Measurements from ENCODE around the gene CLDN1. TPM values are rescaled to one million over a fixed set of nuclear protein-coding genes. Genes with fewer than 3 reads are reported as not detected.

Gene CLDN1
- total RNA-seq, 4 donors from 2014 or later = 0.25 to 1.00 (median 0.36) TPM; not detected in 1

DNA sequence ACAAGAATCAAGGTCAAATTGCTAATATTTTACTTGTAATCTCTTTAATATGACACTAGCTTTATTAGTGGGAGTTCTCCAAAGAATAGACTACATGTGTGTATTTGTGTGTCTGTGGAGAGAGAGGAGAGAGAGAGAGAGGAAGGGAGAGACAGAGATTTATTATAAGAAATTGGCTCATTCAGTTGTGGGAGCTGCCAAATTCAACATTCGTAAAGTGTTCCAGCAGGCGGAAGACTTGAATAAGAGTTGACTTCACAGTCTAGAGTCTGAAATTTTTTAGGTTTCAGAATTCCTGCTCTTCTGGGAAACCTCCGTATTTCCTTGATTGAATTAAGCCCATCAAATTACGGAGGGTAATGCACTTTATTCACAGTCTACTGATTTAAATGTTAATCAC is 4.7 kb upstream of the CLDN1 start:
- Histone ChIP-seq H3K27me3 (peaks cover 0 to 2% (median 0%) of the 10 kb centered on the region in 3 donors), H3K4me3 (no peak overlapping the region), H3K27ac (no peak overlapping the region), H3K4me1 (peaks cover 4 to 7% of the 10 kb centered on the region in 2 donors), H3K36me3 (no peaks in the 10 kb centered on the region), H3K9me3 (no peaks in the 10 kb centered on the region)
- in situ Hi-C loops (cut with MboI; ENCODE audit: low sequenced_read_pairs in 4 of 4) = loop anchor here (10.0 kb wide), 2 partner anchors 102 to 362 kb away; no protein-coding TSS in a partner anchor
- no peak for TF ChIP-seq POLR2A (IDR thresholded peaks at IDR 0.05)
- TF ChIP-seq, protein P1, sequence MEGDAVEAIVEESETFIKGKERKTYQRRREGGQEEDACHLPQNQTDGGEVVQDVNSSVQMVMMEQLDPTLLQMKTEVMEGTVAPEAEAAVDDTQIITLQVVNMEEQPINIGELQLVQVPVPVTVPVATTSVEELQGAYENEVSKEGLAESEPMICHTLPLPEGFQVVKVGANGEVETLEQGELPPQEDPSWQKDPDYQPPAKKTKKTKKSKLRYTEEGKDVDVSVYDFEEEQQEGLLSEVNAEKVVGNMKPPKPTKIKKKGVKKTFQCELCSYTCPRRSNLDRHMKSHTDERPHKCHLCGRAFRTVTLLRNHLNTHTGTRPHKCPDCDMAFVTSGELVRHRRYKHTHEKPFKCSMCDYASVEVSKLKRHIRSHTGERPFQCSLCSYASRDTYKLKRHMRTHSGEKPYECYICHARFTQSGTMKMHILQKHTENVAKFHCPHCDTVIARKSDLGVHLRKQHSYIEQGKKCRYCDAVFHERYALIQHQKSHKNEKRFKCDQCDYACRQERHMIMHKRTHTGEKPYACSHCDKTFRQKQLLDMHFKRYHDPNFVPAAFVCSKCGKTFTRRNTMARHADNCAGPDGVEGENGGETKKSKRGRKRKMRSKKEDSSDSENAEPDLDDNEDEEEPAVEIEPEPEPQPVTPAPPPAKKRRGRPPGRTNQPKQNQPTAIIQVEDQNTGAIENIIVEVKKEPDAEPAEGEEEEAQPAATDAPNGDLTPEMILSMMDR (IDR thresholded peaks at IDR 0.05 in 4 of 5, conservative IDR thresholded peaks at IDR 0.05 in 1 of 5) = no peak
- no peak for DNase-seq
- no peak for ATAC-seq
- intact Hi-C loops (cut with DNase I; ENCODE audit: low total_unique reads) = no loop called here

DNA sequence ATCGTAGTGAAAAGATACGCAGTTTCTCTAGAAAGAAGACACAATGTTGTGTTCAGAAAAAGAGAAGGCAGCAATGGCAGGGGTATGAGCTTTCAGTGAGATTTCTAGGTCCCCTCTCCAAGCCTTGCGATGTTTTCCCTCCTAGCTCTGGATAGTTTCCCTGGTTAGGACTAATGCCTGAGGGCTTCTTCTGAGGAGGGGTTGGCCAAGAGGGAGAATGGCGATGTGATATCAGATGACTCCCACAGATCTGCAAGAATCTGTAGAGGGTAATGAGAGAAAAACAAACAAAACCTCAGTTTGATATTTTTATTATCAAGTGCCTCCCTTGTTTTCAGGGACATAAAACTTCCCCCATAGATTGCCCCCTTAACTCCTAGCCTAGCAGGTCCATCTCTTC is 4.1 kb upstream of the CLDN1 start:
- H3K27me3 ChIP-seq = peaks cover 0 to 2% (median 0%) of the 10 kb centered on the region in 3 donors
- no peaks in the 10 kb centered on the region for H3K9me3 ChIP-seq
- ATAC-seq (no peak), DNase-seq (no peak)
- no peak overlapping the region for H3K4me3 ChIP-seq
- H3K27ac ChIP-seq = no peak overlapping the region
- intact Hi-C loops (cut with DNase I; ENCODE audit: low total_unique reads) = no loop called here
- TF ChIP-seq POLR2A (IDR thresholded peaks at IDR 0.05) = no peak
- TF ChIP-seq, protein P1 (IDR thresholded peaks at IDR 0.05 in 4 of 5, conservative IDR thresholded peaks at IDR 0.05 in 1 of 5) = no peak
- peaks cover 4 to 9% of the 10 kb centered on the region in 2 donors for H3K4me1 ChIP-seq
- no peaks in the 10 kb centered on the region for H3K36me3 ChIP-seq
- in situ Hi-C loops (cut with MboI; ENCODE audit: low sequenced_read_pairs in 4 of 4) = loop anchor here (10.0 kb wide), 2 partner anchors 102 to 362 kb away; no protein-coding TSS in a partner anchor

DNA sequence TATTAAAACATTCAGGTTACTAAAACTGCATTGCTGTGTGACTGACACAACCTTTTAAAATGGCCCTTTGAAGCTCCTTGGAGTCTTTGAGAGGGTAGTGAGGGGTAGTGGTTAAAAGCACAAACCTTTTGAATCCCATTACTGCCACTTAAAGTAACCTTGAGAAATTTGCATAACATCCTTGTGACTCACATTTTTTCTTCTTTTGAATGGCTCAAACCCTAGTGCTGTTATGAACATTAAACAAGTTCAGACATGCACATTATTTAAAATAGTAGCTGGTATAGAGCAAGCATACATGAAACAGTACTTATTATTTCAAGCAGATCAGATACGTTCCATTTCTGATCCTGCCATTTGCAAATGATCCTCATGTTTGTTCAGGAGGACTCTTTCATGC is 3.7 kb upstream of the CLDN1 start:
- Histone ChIP-seq H3K4me1 (peaks cover 4 to 9% of the 10 kb centered on the region in 2 donors), H3K4me3 (no peak overlapping the region), H3K27me3 (peaks cover 0 to 5% (median 0%) of the 10 kb centered on the region in 3 donors), H3K9me3 (no peaks in the 10 kb centered on the region), H3K36me3 (no peaks in the 10 kb centered on the region), H3K27ac (no peak overlapping the region)
- in situ Hi-C loops (cut with MboI; ENCODE audit: low sequenced_read_pairs in 4 of 4) = loop anchor here (10.0 kb wide), 2 partner anchors 101 to 361 kb away; no protein-coding TSS in a partner anchor
- TF ChIP-seq, protein P1 (IDR thresholded peaks at IDR 0.05 in 4 of 5, conservative IDR thresholded peaks at IDR 0.05 in 1 of 5) = no peak
- no peak for TF ChIP-seq POLR2A (IDR thresholded peaks at IDR 0.05)
- no peak for ATAC-seq
- DNase-seq = no peak
- intact Hi-C loops (cut with DNase I; ENCODE audit: low total_unique reads) = no loop called here

DNA sequence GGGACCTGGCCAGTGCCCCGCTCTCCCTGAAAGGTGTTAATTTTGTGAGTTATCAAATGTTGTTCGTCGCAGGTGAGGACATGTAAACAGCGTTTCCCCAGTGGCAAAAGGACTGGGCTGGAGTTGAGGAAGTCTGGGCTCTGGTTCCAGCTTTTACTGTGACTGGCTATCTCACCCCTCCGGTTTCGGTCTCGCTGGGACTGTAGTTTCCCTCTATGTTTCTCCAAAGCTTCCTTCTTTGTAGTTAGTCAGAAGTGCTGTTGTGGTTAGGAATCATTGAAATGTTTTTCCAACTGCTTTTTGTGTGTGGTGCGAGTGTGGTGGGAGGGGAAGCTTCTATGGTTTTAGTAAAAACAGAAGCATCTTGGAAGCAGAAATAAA is 990 bp upstream of the CLDN1 start:
- DNase-seq (no peak), ATAC-seq (no peak)
- no peak overlapping the region for H3K27ac ChIP-seq
- H3K4me3 ChIP-seq = no peak overlapping the region
- peaks cover 0 to 5% (median 0%) of the 10 kb centered on the region in 3 donors for H3K27me3 ChIP-seq
- H3K9me3 ChIP-seq = no peaks in the 10 kb centered on the region
- in situ Hi-C loops (cut with MboI; ENCODE audit: low sequenced_read_pairs in 4 of 4) = loop anchor here (5.0 to 10.0 kb wide), 3 partner anchors 98 to 358 kb away; no protein-coding TSS in a partner anchor
- peaks cover 4 to 9% of the 10 kb centered on the region in 2 donors for H3K4me1 ChIP-seq
- TF ChIP-seq, protein P1 (IDR thresholded peaks at IDR 0.05 in 4 of 5, conservative IDR thresholded peaks at IDR 0.05 in 1 of 5) = no peak
- no peak for TF ChIP-seq POLR2A (IDR thresholded peaks at IDR 0.05)
- intact Hi-C loops (cut with DNase I; ENCODE audit: low total_unique reads) = loop anchor here (2.0 kb wide), 1 partner anchor 362 kb away; no protein-coding TSS in a partner anchor
- no peaks in the 10 kb centered on the region for H3K36me3 ChIP-seq

All from gastrocnemius medialis (tissue), 4 donors.